HG02884 (cell line): ENCODE results near the gene CHRNB1.
A peak's percentile ranks its signal among the peaks of the same experiment; 100 is the strongest.

Experiments used
- ATAC-seq: cut with Tn5 transposase; IDR thresholded peaks from one replicate; pipeline ENCODE4 v1.9.1; 2021; ENCODE audit warnings: mild to moderate bottlenecking, moderate library complexity; ENCODE audit not compliant: unreplicated experiment

The CHRNB1 gene

GRCh38 chr17:7444682-7445618 is at the start of gene CHRNB1:
TSS of gene CHRNB1 (plus strand) at chr17:7445061. CDS start at chr17:7445128, 67 bp downstream.
- ATAC-seq: no peak

- ATAC-seq: no peak
Observed at GRCh38 chr17:7396147-7396546, 48.7 kb upstream of the CHRNB1 start.

- no peak for ATAC-seq
Observed at GRCh38 chr17:7398612-7399011, 46.2 kb upstream of the CHRNB1 start.

- ATAC-seq: no peak
Observed at GRCh38 chr17:7403043-7403726, 41.7 kb upstream of the CHRNB1 start.

GRCh38 chr17:7403727-7403976 is 41.2 kb upstream of the CHRNB1 start:
- ATAC-seq: no peak

- ATAC-seq: peak; percentile 91
Observed at GRCh38 chr17:7403977-7404736, 40.7 kb upstream of the CHRNB1 start, which contains the start of gene TMEM256. TSS of gene TMEM256 (minus strand) at chr17:7404097. CDS start at chr17:7404084, 13 bp downstream.

- no peak for ATAC-seq
Observed at GRCh38 chr17:7404737-7405349, 40.0 kb upstream of the CHRNB1 start.

GRCh38 chr17:7405350-7406234 is 39.3 kb upstream of the CHRNB1 start:
- no peak for ATAC-seq

GRCh38 chr17:7406235-7406825 is 38.5 kb upstream of the CHRNB1 start:
- no peak for ATAC-seq

GRCh38 chr17:7407082-7407481 is 37.8 kb upstream of the CHRNB1 start:
- ATAC-seq: no peak

GRCh38 chr17:7407485-7408251 is 37.2 kb upstream of the CHRNB1 start, which contains the start of gene NLGN2:
TSS of gene NLGN2 (plus strand) at chr17:7407845. CDS start at chr17:7408256, 411 bp downstream.
- no peak for ATAC-seq

- no peak for ATAC-seq
Observed at GRCh38 chr17:7408252-7408727, 36.6 kb upstream of the CHRNB1 start.

GRCh38 chr17:7408863-7409262 is 36.0 kb upstream of the CHRNB1 start:
- no peak for ATAC-seq

- ATAC-seq: no peak
Observed at GRCh38 chr17:7409716-7410115, 35.1 kb upstream of the CHRNB1 start.

- no peak for ATAC-seq
Observed at GRCh38 chr17:7410634-7411426, 34.0 kb upstream of the CHRNB1 start.

- ATAC-seq: no peak
Observed at GRCh38 chr17:7411427-7411750, 33.5 kb upstream of the CHRNB1 start.

- no peak for ATAC-seq
Observed at GRCh38 chr17:7413346-7413985, 31.4 kb upstream of the CHRNB1 start.

GRCh38 chr17:7414837-7415236 is 30.0 kb upstream of the CHRNB1 start:
- ATAC-seq: no peak
